Neural cell (in vitro differentiated cells): Measurements from ENCODE around the gene VPS13C. TPM values are rescaled to one million over a fixed set of nuclear protein-coding genes. Genes with fewer than 3 reads are reported as not detected.

Experiments used
- H2AFZ ChIP-seq: fragments of 200-600, 300-800 bp; sonication (generic), shearing (Covaris generic); 2 replicates; pipeline ENCODE4 v1.6.0; 2014; ENCODE audit warnings: low read depth, mild to moderate bottlenecking, antibody characterized with exemption, low read length, moderate library complexity
- H3F3A ChIP-seq: fragments of 200-600 bp; shearing (Covaris generic); 2 replicates; pipeline ENCODE4 v1.6.1; 2016; ENCODE audit warnings: mild to moderate bottlenecking, moderate library complexity, mixed read lengths, antibody characterized with exemption, low read length; ENCODE audit not compliant: insufficient read depth, poor library complexity, severe bottlenecking
- H3K27ac ChIP-seq: fragments of 200-600, 300-800 bp; sonication (generic), shearing (Covaris generic); 2 replicates; pipeline ENCODE4 v1.5.1; 2014; ENCODE audit warnings: mild to moderate bottlenecking, low read length, moderate library complexity
- H3K27me3 ChIP-seq: fragments of 300-800, 200-600 bp; sonication (generic), shearing (Covaris generic); 2 replicates; pipeline ENCODE4 v1.6.0; 2014; ENCODE audit warnings: mild to moderate bottlenecking, low read depth, low read length, moderate library complexity; ENCODE audit not compliant: insufficient read depth
- H3K36me3 ChIP-seq: fragments of 300-800, 200-600 bp; sonication (generic), shearing (Covaris generic); 2 replicates; pipeline ENCODE4 v1.5.1; 2014; ENCODE audit warnings: mild to moderate bottlenecking, antibody characterized with exemption, low read length, moderate library complexity; ENCODE audit not compliant: insufficient read depth
- H3K4me2 ChIP-seq: fragments of 300-800, 200-600 bp; sonication (generic), shearing (Covaris generic); 2 replicates; pipeline ENCODE4 v1.6.0; 2014; ENCODE audit warnings: mild to moderate bottlenecking, low read length
- H3K4me3 ChIP-seq: fragments of 300-800, 200-600 bp; sonication (generic), shearing (Covaris generic); 2 replicates; pipeline ENCODE4 v1.5.1; 2014; ENCODE audit warnings: mild to moderate bottlenecking, low read length, moderate library complexity
- H3K79me2 ChIP-seq: fragments of 200-600 bp; shearing (Covaris generic); replicated peaks from 2 replicates; pipeline ENCODE4 v1.6.0; 2014; ENCODE audit warnings: mild to moderate bottlenecking, low read length, moderate library complexity; ENCODE audit not compliant: insufficient read depth
- H3K9ac ChIP-seq: fragments of 300-800, 200-600 bp; sonication (generic), shearing (Covaris generic); 2 replicates; pipeline ENCODE4 v1.6.1; 2016; ENCODE audit warnings: mild to moderate bottlenecking, low read length, mixed read lengths
- H3K9me2 ChIP-seq: fragments of 200-600 bp; shearing (Covaris generic); 2 replicates; pipeline ENCODE4 v1.6.1; 2016; ENCODE audit warnings: mild to moderate bottlenecking, low read length, mixed read lengths; ENCODE audit not compliant: insufficient read depth
- H3K9me3 ChIP-seq: fragments of 200-600, 300-800 bp; sonication (generic), shearing (Covaris generic); 2 replicates; pipeline ENCODE4 v1.6.1; 2016; ENCODE audit warnings: mild to moderate bottlenecking, mixed run types, low read length, moderate library complexity, mixed read lengths
- H4K20me1 ChIP-seq: fragments of 200-600 bp; shearing (Covaris generic); 2 replicates; pipeline ENCODE4 v1.6.1; 2016; ENCODE audit warnings: mild to moderate bottlenecking, mixed run types; ENCODE audit not compliant: insufficient read depth
- EP300 ChIP-seq: fragments of 450-650 bp; conservative IDR thresholded peaks from 2 replicates; pipeline ENCODE4 v1.6.1; 2014; ENCODE audit warnings: antibody characterized with exemption, mild to moderate bottlenecking, moderate library complexity; ENCODE audit not compliant: poor library complexity, severe bottlenecking
- EZH2 ChIP-seq: fragments of 200-600, 300-800 bp; shearing (Covaris generic), sonication (generic); IDR thresholded peaks from 2 replicates; pipeline ENCODE4 v1.6.1; 2014; ENCODE audit warnings: antibody characterized with exemption, low read length, borderline replicate concordance, mild to moderate bottlenecking; ENCODE audit not compliant: insufficient read depth, poor library complexity, severe bottlenecking
- MXI1 ChIP-seq: fragments of 450-650 bp; conservative IDR thresholded peaks from 2 replicates; pipeline ENCODE4 v1.6.1; 2014; ENCODE audit warnings: antibody characterized with exemption, mild to moderate bottlenecking; ENCODE audit not compliant: poor library complexity, severe bottlenecking
- POLR2AphosphoS5 ChIP-seq: IDR thresholded peaks from 2 replicates; pipeline ENCODE4 v1.6.1; 2012
- RAD21 ChIP-seq: fragments of 450-650 bp; conservative IDR thresholded peaks from 2 replicates; pipeline ENCODE4 v1.6.1; 2014; ENCODE audit warnings: antibody characterized with exemption, mild to moderate bottlenecking, moderate library complexity
- REST ChIP-seq: IDR thresholded peaks from 2 replicates; pipeline ENCODE4 v1.6.1; 2012; ENCODE audit warnings: borderline replicate concordance
- SMC3 ChIP-seq: fragments of 450-650 bp; conservative IDR thresholded peaks from 2 replicates; pipeline ENCODE4 v1.6.1; 2014; ENCODE audit warnings: antibody characterized with exemption, mild to moderate bottlenecking, moderate library complexity; ENCODE audit not compliant: poor library complexity
- TAF1 ChIP-seq: IDR thresholded peaks from 2 replicates; pipeline ENCODE4 v1.6.1; 2012; ENCODE audit warnings: low read depth
- polyA plus RNA-seq: library from polyadenylated mRNA; depleted of rRNA; stranded (reverse); fragments of >200 nt; gene quantifications from 2 replicates; pipeline ENCODE4 v1.2.3, GENCODE V29; 2014
- TF ChIP-seq, protein P1 (sequence below): fragments of 450-650 bp; IDR thresholded peaks from 2 replicates; pipeline ENCODE4 v1.5.1; 2014; ENCODE audit warnings: antibody characterized with exemption, mild to moderate bottlenecking, moderate library complexity; ENCODE audit not compliant: poor library complexity, severe bottlenecking

The VPS13C gene
- polyA plus RNA-seq, 1 donor from 2014 or later = 92.6 TPM

- H2AFZ ChIP-seq = no peak overlapping the region
- no peak overlapping the region for H3K9ac ChIP-seq
- no peaks in the 10 kb centered on the region for H4K20me1 ChIP-seq
- no peak overlapping the region for H3K27ac ChIP-seq
- H3K9me3 ChIP-seq = no peaks in the 10 kb centered on the region
- H3K4me3 ChIP-seq = no peak overlapping the region
- H3K9me2 ChIP-seq = no peaks in the 10 kb centered on the region
- H3K36me3 ChIP-seq = no peaks in the 10 kb centered on the region
- no peaks in the 10 kb centered on the region for H3K79me2 ChIP-seq
- TF ChIP-seq SMC3 = no peak
- TF ChIP-seq REST = no peak
- no peak for TF ChIP-seq EZH2
- TF ChIP-seq MXI1 = no peak
- TF ChIP-seq TAF1 = no peak
- no peak for TF ChIP-seq EP300
- TF ChIP-seq, protein P1, sequence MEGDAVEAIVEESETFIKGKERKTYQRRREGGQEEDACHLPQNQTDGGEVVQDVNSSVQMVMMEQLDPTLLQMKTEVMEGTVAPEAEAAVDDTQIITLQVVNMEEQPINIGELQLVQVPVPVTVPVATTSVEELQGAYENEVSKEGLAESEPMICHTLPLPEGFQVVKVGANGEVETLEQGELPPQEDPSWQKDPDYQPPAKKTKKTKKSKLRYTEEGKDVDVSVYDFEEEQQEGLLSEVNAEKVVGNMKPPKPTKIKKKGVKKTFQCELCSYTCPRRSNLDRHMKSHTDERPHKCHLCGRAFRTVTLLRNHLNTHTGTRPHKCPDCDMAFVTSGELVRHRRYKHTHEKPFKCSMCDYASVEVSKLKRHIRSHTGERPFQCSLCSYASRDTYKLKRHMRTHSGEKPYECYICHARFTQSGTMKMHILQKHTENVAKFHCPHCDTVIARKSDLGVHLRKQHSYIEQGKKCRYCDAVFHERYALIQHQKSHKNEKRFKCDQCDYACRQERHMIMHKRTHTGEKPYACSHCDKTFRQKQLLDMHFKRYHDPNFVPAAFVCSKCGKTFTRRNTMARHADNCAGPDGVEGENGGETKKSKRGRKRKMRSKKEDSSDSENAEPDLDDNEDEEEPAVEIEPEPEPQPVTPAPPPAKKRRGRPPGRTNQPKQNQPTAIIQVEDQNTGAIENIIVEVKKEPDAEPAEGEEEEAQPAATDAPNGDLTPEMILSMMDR = no peak
- TF ChIP-seq POLR2AphosphoS5 = no peak
- no peak for TF ChIP-seq RAD21
- H3F3A ChIP-seq = no peaks in the 10 kb centered on the region
- H3K4me2 ChIP-seq = no peak overlapping the region
- H3K27me3 ChIP-seq = no peaks in the 10 kb centered on the region
Observed at GRCh38 chr15:62108411-62108810, 48.2 kb upstream of the VPS13C start.

- H3K9me2 ChIP-seq = no peaks in the 10 kb centered on the region
- H3K27ac ChIP-seq = no peak overlapping the region
- no peak overlapping the region for H2AFZ ChIP-seq
- no peak overlapping the region for H3K9ac ChIP-seq
- H3K4me2 ChIP-seq = no peak overlapping the region
- H3K4me3 ChIP-seq = no peak overlapping the region
- H3K27me3 ChIP-seq = no peaks in the 10 kb centered on the region
- TF ChIP-seq RAD21 = no peak
- TF ChIP-seq REST = no peak
- TF ChIP-seq TAF1 = no peak
- TF ChIP-seq MXI1 = no peak
- TF ChIP-seq SMC3 = no peak
- TF ChIP-seq EP300 = no peak
- no peak for TF ChIP-seq POLR2AphosphoS5
- no peak for TF ChIP-seq EZH2
- TF ChIP-seq, protein P1 = no peak
- H3K36me3 ChIP-seq = no peaks in the 10 kb centered on the region
- no peaks in the 10 kb centered on the region for H4K20me1 ChIP-seq
- no peaks in the 10 kb centered on the region for H3K9me3 ChIP-seq
- H3F3A ChIP-seq = no peaks in the 10 kb centered on the region
- no peaks in the 10 kb centered on the region for H3K79me2 ChIP-seq
Observed at GRCh38 chr15:62107571-62108121, 47.4 kb upstream of the VPS13C start.
